PC-3 (cell line): ENCODE results near the gene CIB4. TPM values are rescaled to one million over a fixed set of nuclear protein-coding genes. Genes with fewer than 3 reads are reported as not detected.

Experiments used
- ATAC-seq: fragments of 200-7000 bp; cut with Tn5 transposase; 2 replicates; pipeline ENCODE4 v1.9.1; 2020; ENCODE audit warnings: mild to moderate bottlenecking, moderate library complexity
- BruUV-seq: library from RNA; stranded (reverse); fragments of 400-500 nt; replicated peaks from 2 replicates; lab custom pipeline; 2021; lab: Mats Ljungman, UMichigan
- CTCF ChIA-PET: fragments of 300-600 bp; sonication (Branson Sonifier 250); formaldehyde crosslinking; loops from one replicate; lab custom pipeline; 2022; ENCODE audit warnings: antibody characterized with exemption; lab: Charles Lee
- POLR2A ChIA-PET: fragments of 300-600 bp; sonication (Branson Sonifier 250); formaldehyde crosslinking; loops from one replicate; lab custom pipeline; 2022; ENCODE audit warnings: antibody characterized with exemption; ENCODE audit not compliant: unreplicated experiment; lab: Charles Lee
- DNase-seq: peaks from one replicate; pipeline ENCODE4 v3.0.0-alpha.2; 2015
- H2AFZ ChIP-seq: fragments of 300-600 bp; sonication (generic); 2 replicates; pipeline ENCODE4 v1.6.0; 2016; ENCODE audit warnings: antibody characterized with exemption, low read length
- H3F3A ChIP-seq: fragments of 300-600 bp; sonication (generic); one replicate; pipeline ENCODE4 v1.6.0; 2017; ENCODE audit warnings: antibody characterized with exemption, low read length, control low read depth, mild to moderate bottlenecking; ENCODE audit not compliant: unreplicated experiment
- H3K27ac ChIP-seq: fragments of 300-600 bp; sonication (generic); 2 replicates; pipeline ENCODE4 v1.5.1; 2016; ENCODE audit warnings: mild to moderate bottlenecking, low read length
- H3K27me3 ChIP-seq: fragments of 300-600 bp; sonication (generic); 2 replicates; pipeline ENCODE4 v1.6.1; 2016; ENCODE audit warnings: low read length, mixed read lengths
- H3K36me3 ChIP-seq: fragments of 300-600 bp; sonication (generic); 2 replicates; pipeline ENCODE4 v1.6.1; 2016; ENCODE audit warnings: low read depth, mixed run types, low read length, mixed read lengths
- H3K4me1 ChIP-seq: fragments of 300-600 bp; sonication (generic); 2 replicates; pipeline ENCODE4 v1.5.1; 2016; ENCODE audit warnings: low read length; ENCODE audit not compliant: insufficient read depth
- H3K4me2 ChIP-seq: fragments of 300-600 bp; sonication (generic); 2 replicates; pipeline ENCODE4 v1.6.0; 2016; ENCODE audit warnings: low read length
- H3K4me3 ChIP-seq: fragments of 300-600 bp; sonication (generic); 2 replicates; pipeline ENCODE4 v1.5.1; 2016; ENCODE audit warnings: mild to moderate bottlenecking, low read length, mixed read lengths
- H3K79me2 ChIP-seq: fragments of 300-600 bp; sonication (generic); 2 replicates; pipeline ENCODE4 v1.6.1; 2017; ENCODE audit warnings: low read length, mixed read lengths
- H3K9ac ChIP-seq: fragments of 300-600 bp; sonication (generic); 2 replicates; pipeline ENCODE4 v1.6.0; 2016; ENCODE audit warnings: mild to moderate bottlenecking, low read length
- H3K9me2 ChIP-seq: fragments of 300-600 bp; sonication (generic); replicated peaks from 2 replicates; pipeline ENCODE4 v1.6.1; 2016; ENCODE audit warnings: mixed run types, low read length, mixed read lengths
- H3K9me3 ChIP-seq: fragments of 300-600 bp; sonication (generic); 2 replicates; pipeline ENCODE4 v1.6.1; 2016; ENCODE audit warnings: low read length, mixed read lengths
- H4K20me1 ChIP-seq: fragments of 300-600 bp; sonication (generic); 2 replicates; pipeline ENCODE4 v1.6.1; 2016; ENCODE audit warnings: low read length, mixed read lengths
- CTCF ChIP-seq: fragments of 300-600 bp; sonication (generic); conservative IDR thresholded peaks from 2 replicates; pipeline ENCODE4 v1.5.1; 2017; ENCODE audit warnings: antibody characterized with exemption, low read depth, mild to moderate bottlenecking, low read length
- EZH2 ChIP-seq: fragments of 300-600 bp; sonication (generic); IDR thresholded peaks from one replicate; pipeline ENCODE4 v1.6.1; 2017; ENCODE audit warnings: antibody characterized with exemption, mild to moderate bottlenecking, low read length; ENCODE audit not compliant: unreplicated experiment
- EZH2phosphoT487 ChIP-seq: fragments of 300-600 bp; sonication (generic); IDR thresholded peaks from 2 replicates; pipeline ENCODE4 v1.6.1; 2018; ENCODE audit warnings: mild to moderate bottlenecking, antibody characterized with exemption, low read length, borderline replicate concordance
- intact Hi-C: fragments of 100-400 bp; cut with micrococcal nuclease; formaldehyde crosslinking; loops from 2 replicates; pipeline ENCODE4 v1.9.0; 2023
- total RNA-seq: library from RNA; depleted of rRNA; stranded (reverse); fragments of >200 nt; gene quantifications from 2 replicates; pipeline ENCODE4 v1.2.3, GENCODE V29; 2014

Gene CIB4
- total RNA-seq, 1 experiment from 2014 or later: not detected

GRCh38 chr2:26631401-26632170, 9.6 kb downstream of the CIB4 start:
- BruUV-seq: no TSS peak
- ChIA-PET CTCF (no interaction called here), POLR2A (no interaction called here)
- Histone ChIP-seq H3F3A (no peaks in the 10 kb centered on the region), H3K79me2 (no peaks in the 10 kb centered on the region), H3K4me3 (no peak overlapping the region), H3K9me3 (no peaks in the 10 kb centered on the region), H3K4me2 (0 out of 2 replicates have a peak overlapping the region, but pooled peaks have one; percentile 24), H3K27ac (no peak overlapping the region), H3K4me1 (peaks cover 11% of the 10 kb centered on the region; the same call in 1 of the 2 replicates), H4K20me1 (no peaks in the 10 kb centered on the region), H3K36me3 (no peaks in the 10 kb centered on the region), H3K27me3 (no peaks in the 10 kb centered on the region), H3K9me2 (no peaks in the 10 kb centered on the region), H3K9ac (no peak overlapping the region), H2AFZ (no peak overlapping the region)
- TF ChIP-seq CTCF (no peak), EZH2 (no peak)
- no peak for DNase-seq
- no peak for ATAC-seq
- intact Hi-C loops: no loop called here

DNA sequence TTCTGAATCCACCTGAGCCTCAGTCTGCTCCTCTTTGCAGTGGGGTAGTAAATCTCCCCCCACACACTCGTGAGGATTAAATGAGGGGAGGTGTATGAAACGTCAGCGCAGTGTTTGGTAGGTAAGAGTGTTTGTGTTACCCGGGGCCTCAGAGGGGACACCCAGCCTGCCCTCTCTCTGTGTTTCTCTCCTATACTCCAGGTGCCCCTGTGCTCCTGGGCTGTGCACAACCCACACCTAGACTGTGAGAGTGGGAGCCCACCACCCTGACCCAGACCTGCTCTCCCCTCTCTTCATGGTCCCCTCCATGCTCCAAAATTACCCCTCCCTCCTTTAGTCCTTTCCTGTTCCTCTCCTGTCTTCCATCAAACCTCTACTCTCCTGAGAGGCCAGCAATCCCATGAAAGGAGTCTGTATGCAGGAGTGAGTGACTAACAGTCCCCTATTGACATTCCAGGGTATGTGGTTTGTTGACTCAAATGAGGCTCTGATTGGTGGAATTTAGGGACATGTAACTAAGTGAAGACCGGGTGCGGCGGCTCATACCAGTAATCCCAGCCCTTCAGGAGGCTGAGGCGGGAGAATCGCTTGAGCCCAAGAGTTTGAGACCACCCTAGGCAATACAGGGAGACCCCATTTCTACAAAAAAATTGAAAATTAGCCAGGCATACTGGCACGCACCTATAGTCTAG, 10.4 kb downstream of the CIB4 start:
- TF ChIP-seq CTCF (no peak), EZH2 (no peak), EZH2phosphoT487 (no peak)
- no peaks in the 10 kb centered on the region for H3K36me3 ChIP-seq
- ATAC-seq (peak; percentile 97), DNase-seq (peak; percentile 90)
- H3K27me3 ChIP-seq: no peaks in the 10 kb centered on the region
- no peaks in the 10 kb centered on the region for H3K9me3 ChIP-seq
- peaks cover 11% of the 10 kb centered on the region; the same call in 1 of the 2 replicates for H3K4me1 ChIP-seq
- no peaks in the 10 kb centered on the region for H3K9me2 ChIP-seq
- peak overlapping the region; percentile 24; the same call in 1 of the 2 replicates for H3K4me2 ChIP-seq
- BruUV-seq: no TSS peak
- intact Hi-C loops: no loop called here
- H3K79me2 ChIP-seq: no peaks in the 10 kb centered on the region
- H3K4me3 ChIP-seq: no peak overlapping the region
- CTCF ChIA-PET: no interaction called here
- H3K9ac ChIP-seq: no peak overlapping the region
- H2AFZ ChIP-seq: no peak overlapping the region
- no peaks in the 10 kb centered on the region for H4K20me1 ChIP-seq
- no peak overlapping the region for H3K27ac ChIP-seq
- H3F3A ChIP-seq: no peaks in the 10 kb centered on the region
- POLR2A ChIA-PET: no interaction called here

GRCh38 chr2:26630235-26630634, 10.9 kb downstream of the CIB4 start:
- no peaks in the 10 kb centered on the region for H4K20me1 ChIP-seq
- intact Hi-C loops: no loop called here
- CTCF ChIA-PET: no interaction called here
- H3K9me3 ChIP-seq: no peaks in the 10 kb centered on the region
- no peak for DNase-seq
- H3K9ac ChIP-seq: no peak overlapping the region
- H3F3A ChIP-seq: no peaks in the 10 kb centered on the region
- no peak overlapping the region for H3K4me2 ChIP-seq
- no peaks in the 10 kb centered on the region for H3K9me2 ChIP-seq
- no peak overlapping the region for H3K4me3 ChIP-seq
- no peaks in the 10 kb centered on the region for H3K27me3 ChIP-seq
- H3K36me3 ChIP-seq: no peaks in the 10 kb centered on the region
- no peaks in the 10 kb centered on the region for H3K79me2 ChIP-seq
- peaks cover 11% of the 10 kb centered on the region; the same call in 1 of the 2 replicates for H3K4me1 ChIP-seq
- BruUV-seq: no TSS peak
- POLR2A ChIA-PET: no interaction called here
- ATAC-seq: no peak
- no peak overlapping the region for H3K27ac ChIP-seq
- H2AFZ ChIP-seq: no peak overlapping the region
- TF ChIP-seq EZH2phosphoT487 (no peak), EZH2 (no peak), CTCF (no peak)
